Heart left ventricle (tissue), 16 donors: ENCODE data around the gene ACSL1. TPM values are rescaled to one million over a fixed set of nuclear protein-coding genes. Genes with fewer than 3 reads are reported as not detected.

Experiments
- ATAC-seq, 4 donors: fragments of 200-7000 bp; cut with Tn5 transposase; one replicate each; pipeline ENCODE4 v1.9.1; 2020 to 2022; ENCODE audit warnings: moderate library complexity in 4 of 4, mild to moderate bottlenecking in 3 of 4, moderate number of reproducible peaks in 1 of 4
- DNase-seq, 5 donors: peaks; one replicate each; pipeline ENCODE4 v3.0.0-alpha.2; 2020
- H3K27ac ChIP-seq, 12 donors: fragments of 200-600 bp; sonication (generic) in 4 of 12; one replicate each; pipeline versions ENCODE4 v1.5.0 to v1.8.0; 2016 to 2022; ENCODE audit warnings: mild to moderate bottlenecking in 2 of 12
- H3K27me3 ChIP-seq, 9 donors: fragments of 200-600 bp; sonication (generic) in 2 of 9; one replicate each; pipeline versions ENCODE4 v1.5.1 to v1.8.0; 2016 to 2022; ENCODE audit warnings: mild to moderate bottlenecking in 3 of 9
- H3K36me3 ChIP-seq, 9 donors: fragments of 200-600 bp; sonication (generic) in 2 of 9; one replicate each; pipeline versions ENCODE4 v1.5.0 to v1.8.0; 2018 to 2022; ENCODE audit warnings: mild to moderate bottlenecking in 2 of 9
- H3K4me1 ChIP-seq, 12 donors: fragments of 200-600 bp; sonication (generic) in 4 of 12; one replicate each; pipeline versions ENCODE4 v1.5.0 to v1.8.0; 2016 to 2022; ENCODE audit warnings: mild to moderate bottlenecking in 3 of 12
- H3K4me3 ChIP-seq, 12 donors: fragments of 200-600 bp; sonication (generic) in 4 of 12; one replicate each; pipeline versions ENCODE4 v1.5.0 to v1.8.0; 2017 to 2022; ENCODE audit warnings: mild to moderate bottlenecking in 9 of 12, moderate library complexity in 4 of 12
- H3K9me3 ChIP-seq, 12 donors: fragments of 200-600 bp; sonication (generic) in 4 of 12; one replicate each; pipeline versions ENCODE4 v1.5.0 to v1.8.0; 2016 to 2022; ENCODE audit warnings: mild to moderate bottlenecking in 1 of 12
- POLR2A ChIP-seq, 2 donors: fragments of 450-650 bp; IDR thresholded peaks; one replicate each; pipeline ENCODE4 v1.6.1; 2017; ENCODE audit warnings: antibody characterized with exemption in 2 of 2, mild to moderate bottlenecking in 2 of 2, moderate library complexity in 2 of 2
- WGBS, 4 donors: extraction: QIAGEN DNeasy Blood & Tissue Kit in 2 of 4; methylation state at CpG; one replicate each; pipeline versions ENCODE4 v1.1.5 to v1.1.7; 2013 to 2018; 5-methylcytosine and 5-hydroxymethylcytosine counted together
- intact Hi-C, 10 donors: fragments of 100-400 bp; cut with DNase I; formaldehyde crosslinking; loops; one replicate each; pipeline versions ENCODE4 v1.11.1 to v1.14.2; 2022
- polyA plus RNA-seq, 2 donors: library from polyadenylated mRNA; stranded (reverse); fragments of 200-250 nt; gene quantifications; one replicate each; pipeline ENCODE4 v1.2.3, GENCODE V29; 2013
- total RNA-seq, 9 donors: library from RNA; depleted of rRNA in 2 of 9; stranded (reverse); fragments of >200 nt in 2 of 9; fragmentation: NEBNext Ultra II Directional in 3 of 9; extraction: Animal tissue kit (Norgen Biotek cat#: 25700) in 3 of 9; gene quantifications; one replicate each; pipeline versions ENCODE4 v1.1.0 to v1.2.4, GENCODE V29; 2016 to 2023
- TF ChIP-seq, protein P1 (sequence below), 12 donors: fragments of 200-600 bp; sonication (generic) in 4 of 12; IDR thresholded peaks; one replicate each; pipeline versions ENCODE4 v1.5.0 to v1.8.0; 2018 to 2022; ENCODE audit warnings: antibody characterized with exemption in 12 of 12, mild to moderate bottlenecking in 5 of 12
- donor health status: ischemic (EF 13 %, LVEDD 7.1; RV severe dilation, severe dysfunction).
- donor health status: healthy with polysubstance abuse.
- donor health status: DM: no; HTN: yes; CAD: no.
- donor health status: DM: no; HTN: no; CAD: no.
- donor health status: ischemic (EF 25% LVEDD 6.9; RV normal size, moderate dysfunction).
- donor health status: ischemic (EF 25% LVEDD 5.7; RV mildly dilated, moderate dysfunction).
- donor health status: healthy.
- donor health status: DM: yes; HTN: yes; CAD: no.
- donor health status: ischemic (EF 35%, LVEDD 5.7; RV mildly dilated, moderate dysfunction).
- donor health status: nonischemic (EF 11% LVEDD 7.7; RV severe dilation, severe dysfunction).
- donor health status: DM: yes; HTN: yes; CAD: no.
- donor health status: PGD.
- donor health status: ischemic (EF 29% LVEDD 5.4; RV normal size, mild dysfunction).
- donor health status: nonischemic (EF 23%, LVEDD 6.1; RV moderate dilation, normal function).

ACSL1 gene
- total and polyA plus RNA-seq, 11 donors = 171 to 603 (median 266) TPM

- WGBS, 4 donors = 83 to 90% (median 85%) methylated on average over 3 of the region's 3 CpGs
These were observed 42.9 kb upstream of the ACSL1 start for GRCh38 chr4:184868623-184869022.

GRCh38 chr4:184863916-184864315, 38.1 kb upstream of the ACSL1 start:
- ATAC-seq (no peak), DNase-seq (no peak)
- H3K36me3 ChIP-seq = no peaks in the 10 kb centered on the region
- no peaks in the 10 kb centered on the region for H3K9me3 ChIP-seq
- TF ChIP-seq, protein P1, sequence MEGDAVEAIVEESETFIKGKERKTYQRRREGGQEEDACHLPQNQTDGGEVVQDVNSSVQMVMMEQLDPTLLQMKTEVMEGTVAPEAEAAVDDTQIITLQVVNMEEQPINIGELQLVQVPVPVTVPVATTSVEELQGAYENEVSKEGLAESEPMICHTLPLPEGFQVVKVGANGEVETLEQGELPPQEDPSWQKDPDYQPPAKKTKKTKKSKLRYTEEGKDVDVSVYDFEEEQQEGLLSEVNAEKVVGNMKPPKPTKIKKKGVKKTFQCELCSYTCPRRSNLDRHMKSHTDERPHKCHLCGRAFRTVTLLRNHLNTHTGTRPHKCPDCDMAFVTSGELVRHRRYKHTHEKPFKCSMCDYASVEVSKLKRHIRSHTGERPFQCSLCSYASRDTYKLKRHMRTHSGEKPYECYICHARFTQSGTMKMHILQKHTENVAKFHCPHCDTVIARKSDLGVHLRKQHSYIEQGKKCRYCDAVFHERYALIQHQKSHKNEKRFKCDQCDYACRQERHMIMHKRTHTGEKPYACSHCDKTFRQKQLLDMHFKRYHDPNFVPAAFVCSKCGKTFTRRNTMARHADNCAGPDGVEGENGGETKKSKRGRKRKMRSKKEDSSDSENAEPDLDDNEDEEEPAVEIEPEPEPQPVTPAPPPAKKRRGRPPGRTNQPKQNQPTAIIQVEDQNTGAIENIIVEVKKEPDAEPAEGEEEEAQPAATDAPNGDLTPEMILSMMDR (IDR thresholded peaks at IDR 0.05) = no peak
- TF ChIP-seq POLR2A (IDR thresholded peaks at IDR 0.05) = no peak
- WGBS, 4 donors = 64 to 88% (median 82%) methylated on average over 3 of the region's 3 CpGs
- intact Hi-C loops = no loop called here
- H3K27me3 ChIP-seq = no peaks in the 10 kb centered on the region
- H3K4me3 ChIP-seq = no peak overlapping the region
- no peak overlapping the region for H3K27ac ChIP-seq
- H3K4me1 ChIP-seq = peaks cover 0 to 24% (median 0%) of the 10 kb centered on the region in 12 donors

More at GRCh38 chr4:184868623-184869022, 42.9 kb upstream of the ACSL1 start:
- TF ChIP-seq, protein P1 (IDR thresholded peaks at IDR 0.05) = no peak
- intact Hi-C loops = no loop called here
- Histone ChIP-seq H3K9me3 (no peaks in the 10 kb centered on the region), H3K4me1 (no peaks in the 10 kb centered on the region), H3K36me3 (no peaks in the 10 kb centered on the region), H3K27me3 (no peaks in the 10 kb centered on the region), H3K27ac (no peak overlapping the region), H3K4me3 (no peak overlapping the region)
- ATAC-seq (no peak), DNase-seq (no peak)

GRCh38 chr4:184861047-184861446, 35.3 kb upstream of the ACSL1 start:
- no peaks in the 10 kb centered on the region for H3K9me3 ChIP-seq
- no peaks in the 10 kb centered on the region for H3K27me3 ChIP-seq
- peaks cover 0 to 42% (median 0%) of the 10 kb centered on the region in 12 donors for H3K4me1 ChIP-seq
- intact Hi-C loops = no loop called here
- no peaks in the 10 kb centered on the region for H3K36me3 ChIP-seq
- peak overlapping the region in 1 of 12 donors; percentile 48 for H3K27ac ChIP-seq
- no peak for ATAC-seq
- TF ChIP-seq, protein P1 (IDR thresholded peaks at IDR 0.05) = no peak
- no peak for TF ChIP-seq POLR2A (IDR thresholded peaks at IDR 0.05)
- no peak overlapping the region for H3K4me3 ChIP-seq
- no peak for DNase-seq
- 74 to 91% (median 79%) methylated on average over 5 of the region's 5 CpGs for WGBS, 4 donors

DNA sequence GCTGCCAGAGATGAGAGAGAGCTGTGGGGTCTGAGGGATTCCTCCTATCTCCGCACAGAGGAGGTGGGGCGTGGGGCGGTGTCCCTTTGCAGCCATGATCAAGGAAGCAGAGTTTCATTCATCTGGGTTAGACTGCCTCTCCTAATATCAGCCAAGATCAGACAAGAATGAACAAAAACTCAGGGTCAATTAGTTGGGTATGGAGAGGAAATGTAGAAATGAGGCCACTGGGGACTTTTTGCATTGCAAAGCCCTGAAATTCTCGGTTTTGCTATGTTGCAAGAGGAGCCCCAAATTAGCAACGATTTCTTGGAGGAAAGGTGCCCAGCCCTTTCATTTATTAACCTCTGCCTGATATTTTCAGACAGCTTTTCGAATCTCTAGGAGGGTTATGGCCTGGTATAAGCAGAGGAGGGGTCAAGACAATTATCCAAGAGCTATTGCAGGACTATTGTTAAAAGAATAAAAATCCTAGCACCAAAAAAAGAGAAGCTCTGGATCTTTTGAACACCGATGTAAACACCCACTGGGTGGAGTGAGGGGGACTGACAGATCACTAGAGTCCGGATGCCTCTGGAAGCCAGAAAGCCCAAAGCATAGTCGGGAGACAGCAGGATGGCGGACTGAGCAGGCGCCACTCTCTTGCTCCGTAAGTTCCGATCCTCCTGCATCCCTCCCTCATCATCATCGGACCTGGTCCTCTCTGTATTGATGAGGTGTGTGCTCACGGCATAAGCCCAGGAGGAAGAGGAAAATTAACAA, 34.4 kb upstream of the ACSL1 start:
- H3K27ac ChIP-seq = peak overlapping the region in 1 of 12 donors; percentile 48
- DNase-seq = no peak
- H3K36me3 ChIP-seq = no peaks in the 10 kb centered on the region
- no peak for TF ChIP-seq POLR2A (IDR thresholded peaks at IDR 0.05)
- TF ChIP-seq, protein P1 (IDR thresholded peaks at IDR 0.05) = no peak
- intact Hi-C loops = no loop called here
- H3K27me3 ChIP-seq = no peaks in the 10 kb centered on the region
- peaks cover 0 to 50% (median 0%) of the 10 kb centered on the region in 12 donors for H3K4me1 ChIP-seq
- no peak overlapping the region for H3K4me3 ChIP-seq
- 83 to 88% (median 85%) methylated on average over 15 of the region's 15 CpGs for WGBS, 4 donors
- no peaks in the 10 kb centered on the region for H3K9me3 ChIP-seq
- no peak for ATAC-seq
